ENCODE measurements around the gene SCAF1.

GRCh38 chr19:49614096-49614833 lies 27.7 kb upstream of the SCAF1 start:
- TF ChIP-seq GATA3 (IDR thresholded peaks at IDR 0.05; ENCODE audit: low read depth, low read length) (no peak), GATA2 (IDR thresholded peaks at IDR 0.05; ENCODE audit: low read depth, low read length) (no peak)
